GM12878 (cell line): Measurements from ENCODE around the gene MDH1.

Source experiments
- CTCF ChIP-seq, 3 experiments: IDR thresholded peaks in 2 of 3; conservative IDR thresholded peaks in 1 of 3; 2 replicates each; pipeline ENCODE4 v1.5.1; 2011; ENCODE audit warnings: low read depth in 3 of 3, low read length in 3 of 3, mild to moderate bottlenecking in 3 of 3, control low read depth in 2 of 3, moderate library complexity in 2 of 3, inconsistent platforms in 1 of 3, mixed read lengths in 1 of 3; ENCODE audit not compliant: control insufficient read depth in 2 of 3, insufficient read depth in 1 of 3; ENCODE audit errors: extremely low read depth in 1 of 3
- EP300 ChIP-seq, 2 experiments: fragments of 150-350 bp in 1 of 2; IDR thresholded peaks; 2 replicates each; pipeline ENCODE4 v1.6.1; 2011 to 2012; ENCODE audit warnings: low read depth in 2 of 2, low read length in 2 of 2, borderline replicate concordance in 1 of 2, improper control_type of control experiment in 1 of 2, inconsistent platforms in 1 of 2; ENCODE audit not compliant: control insufficient read depth in 1 of 2
- MXI1 ChIP-seq: fragments of 150-350 bp; IDR thresholded peaks from 2 replicates; pipeline ENCODE4 v1.6.1; 2011; ENCODE audit warnings: low read depth, mild to moderate bottlenecking, inconsistent platforms, low read length, improper control_type of control experiment
- NR2C2 ChIP-seq: IDR thresholded peaks from 2 replicates; pipeline ENCODE4 v1.6.1; 2011; ENCODE audit warnings: borderline replicate concordance, low read depth; ENCODE audit not compliant: control insufficient read depth, insufficient read length
- PAX5 ChIP-seq: IDR thresholded peaks from 2 replicates; pipeline ENCODE4 v1.6.1; 2011; ENCODE audit warnings: low read depth, low read length, borderline replicate concordance
- REST ChIP-seq: IDR thresholded peaks from 2 replicates; pipeline ENCODE4 v1.6.1; 2012; ENCODE audit warnings: mild to moderate bottlenecking, low read depth, low read length
- STAT1 ChIP-seq: fragments of 450-650 bp; conservative IDR thresholded peaks from 2 replicates; pipeline ENCODE4 v1.6.1; 2014; ENCODE audit warnings: antibody characterized with exemption, mild to moderate bottlenecking
- TAF1 ChIP-seq: IDR thresholded peaks from 2 replicates; pipeline ENCODE4 v1.6.1; 2011; ENCODE audit warnings: mild to moderate bottlenecking, low read depth, low read length, borderline replicate concordance
- TF ChIP-seq, protein P1 (sequence below): IDR thresholded peaks from 2 replicates; pipeline ENCODE4 v1.6.1; 2011; ENCODE audit warnings: low read depth, mild to moderate bottlenecking, low read length, moderate library complexity, borderline replicate concordance; ENCODE audit errors: extremely low read depth
- TF ChIP-seq, protein P2 (sequence below): fragments of 450-650 bp; IDR thresholded peaks from 2 replicates; pipeline ENCODE4 v1.6.1; 2017; ENCODE audit warnings: mild to moderate bottlenecking, low read depth, inconsistent platforms; ENCODE audit not compliant: poor library complexity, severe bottlenecking
- TF ChIP-seq, protein P3 (sequence below): IDR thresholded peaks from 2 replicates; pipeline ENCODE4 v1.6.1; 2011; ENCODE audit warnings: low read depth, low read length, improper control_type of control experiment, borderline replicate concordance

DNA sequence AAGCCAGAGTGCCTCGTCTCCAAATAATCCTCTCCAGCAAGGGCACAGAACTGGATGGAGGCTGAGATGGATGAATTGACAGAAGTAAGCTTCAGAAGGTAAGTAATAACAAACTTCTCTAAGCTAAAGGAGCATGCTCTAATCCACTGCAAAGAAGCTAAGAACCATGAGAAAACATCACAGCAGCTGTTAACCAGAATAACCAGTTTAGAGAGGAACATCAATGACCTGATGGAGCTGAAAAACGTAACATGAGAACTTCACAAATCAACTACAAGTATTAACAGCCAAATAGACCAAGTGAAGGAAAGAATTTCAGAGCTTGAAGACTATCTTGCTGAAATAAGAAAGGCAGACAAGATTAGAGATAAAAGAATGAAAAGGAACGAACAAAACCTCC, 32.8 kb upstream of the MDH1 start:
- no peak for TF ChIP-seq STAT1
- TF ChIP-seq MXI1, result no peak
- TF ChIP-seq CTCF (IDR thresholded peaks at IDR 0.05 in 2 of 3, conservative IDR thresholded peaks at IDR 0.05 in 1 of 3; ENCODE audit: control insufficient read depth in 2 of 3, extremely low read depth in 1 of 3, insufficient read depth in 1 of 3, low read depth in 3 of 3, low read length in 3 of 3), result no peak
- no peak for TF ChIP-seq REST
- TF ChIP-seq, protein P1, sequence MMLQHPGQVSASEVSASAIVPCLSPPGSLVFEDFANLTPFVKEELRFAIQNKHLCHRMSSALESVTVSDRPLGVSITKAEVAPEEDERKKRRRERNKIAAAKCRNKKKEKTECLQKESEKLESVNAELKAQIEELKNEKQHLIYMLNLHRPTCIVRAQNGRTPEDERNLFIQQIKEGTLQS, result no peak
- no peak for TF ChIP-seq PAX5
- no peak for TF ChIP-seq EP300 (IDR thresholded peaks at IDR 0.05; ENCODE audit: borderline replicate concordance in 1 of 2, control insufficient read depth in 1 of 2, low read depth in 2 of 2, low read length in 2 of 2)
- TF ChIP-seq, protein P2, sequence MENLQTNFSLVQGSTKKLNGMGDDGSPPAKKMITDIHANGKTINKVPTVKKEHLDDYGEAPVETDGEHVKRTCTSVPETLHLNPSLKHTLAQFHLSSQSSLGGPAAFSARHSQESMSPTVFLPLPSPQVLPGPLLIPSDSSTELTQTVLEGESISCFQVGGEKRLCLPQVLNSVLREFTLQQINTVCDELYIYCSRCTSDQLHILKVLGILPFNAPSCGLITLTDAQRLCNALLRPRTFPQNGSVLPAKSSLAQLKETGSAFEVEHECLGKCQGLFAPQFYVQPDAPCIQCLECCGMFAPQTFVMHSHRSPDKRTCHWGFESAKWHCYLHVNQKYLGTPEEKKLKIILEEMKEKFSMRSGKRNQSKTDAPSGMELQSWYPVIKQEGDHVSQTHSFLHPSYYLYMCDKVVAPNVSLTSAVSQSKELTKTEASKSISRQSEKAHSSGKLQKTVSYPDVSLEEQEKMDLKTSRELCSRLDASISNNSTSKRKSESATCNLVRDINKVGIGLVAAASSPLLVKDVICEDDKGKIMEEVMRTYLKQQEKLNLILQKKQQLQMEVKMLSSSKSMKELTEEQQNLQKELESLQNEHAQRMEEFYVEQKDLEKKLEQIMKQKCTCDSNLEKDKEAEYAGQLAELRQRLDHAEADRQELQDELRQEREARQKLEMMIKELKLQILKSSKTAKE, result no peak
- TF ChIP-seq, protein P3, sequence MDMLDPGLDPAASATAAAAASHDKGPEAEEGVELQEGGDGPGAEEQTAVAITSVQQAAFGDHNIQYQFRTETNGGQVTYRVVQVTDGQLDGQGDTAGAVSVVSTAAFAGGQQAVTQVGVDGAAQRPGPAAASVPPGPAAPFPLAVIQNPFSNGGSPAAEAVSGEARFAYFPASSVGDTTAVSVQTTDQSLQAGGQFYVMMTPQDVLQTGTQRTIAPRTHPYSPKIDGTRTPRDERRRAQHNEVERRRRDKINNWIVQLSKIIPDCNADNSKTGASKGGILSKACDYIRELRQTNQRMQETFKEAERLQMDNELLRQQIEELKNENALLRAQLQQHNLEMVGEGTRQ, result no peak
- no peak for TF ChIP-seq TAF1
- TF ChIP-seq NR2C2, result no peak
